SK-N-SH (cell line): ENCODE results near the gene DNAJC1. TPM values are rescaled to one million over a fixed set of nuclear protein-coding genes. Genes with fewer than 3 reads are reported as not detected.

Source experiments
- CTCF ChIA-PET: fragments of 300-600, 350-600 bp; formaldehyde crosslinking; extraction: SDS; loops from one replicate; lab custom pipeline; 2021; lab: Yijun Ruan, JAX
- POLR2A ChIA-PET: fragments of 350-600 bp; sonication (Branson Sonifier 250); formaldehyde crosslinking; extraction: SDS; loops from one replicate; lab custom pipeline; 2020; ENCODE audit warnings: antibody characterized with exemption, inconsistent platforms; lab: Yijun Ruan, JAX
- DNase-seq: peaks from one replicate; pipeline ENCODE4 v3.0.0; 2012
- H2AFZ ChIP-seq: fragments of 200-600 bp; sonication (generic); 2 replicates; pipeline ENCODE4 v1.8.1; 2016; ENCODE audit warnings: antibody characterized with exemption, mild to moderate bottlenecking, low read depth
- H3F3A ChIP-seq: fragments of 200-600 bp; sonication (generic); replicated peaks from 2 replicates; pipeline ENCODE3; 2016; ENCODE audit warnings: antibody characterized with exemption, mild to moderate bottlenecking; ENCODE audit not compliant: insufficient read depth
- H3K27ac ChIP-seq, 2 experiments: fragments of 200-500 bp in 1 of 2; fragments of 200-600 bp in 1 of 2; sonication (Bioruptor generic) in 1 of 2; sonication (generic), shearing (Covaris generic) in 1 of 2; 2 replicates each; pipeline versions ENCODE4 v1.5.1 to v1.6.1; 2014 to 2016; ENCODE audit warnings: low read depth in 2 of 2, inconsistent platforms in 1 of 2, low read length in 1 of 2, mild to moderate bottlenecking in 1 of 2, mixed read lengths in 1 of 2
- H3K27me3 ChIP-seq: fragments of 200-600 bp; sonication (generic), shearing (Covaris generic); 2 replicates; pipeline ENCODE4 v1.6.1; 2016; ENCODE audit warnings: mixed run types; ENCODE audit not compliant: insufficient read depth
- H3K36me3 ChIP-seq, 2 experiments: fragments of 200-500 bp in 1 of 2; fragments of 200-600 bp in 1 of 2; sonication (Bioruptor generic) in 1 of 2; sonication (generic) in 1 of 2; replicated peaks in 1 of 2; 2 replicates each; pipeline versions ENCODE3 to v1.5.1; 2014 to 2016; ENCODE audit warnings: low read length in 1 of 2, mild to moderate bottlenecking in 1 of 2; ENCODE audit not compliant: insufficient read depth in 2 of 2, control insufficient read depth in 1 of 2
- H3K4me1 ChIP-seq, 2 experiments: fragments of 200-500 bp in 1 of 2; fragments of 200-600 bp in 1 of 2; sonication (Bioruptor generic) in 1 of 2; sonication (generic), shearing (Covaris generic) in 1 of 2; 2 replicates each; pipeline versions ENCODE4 v1.5.1 to v1.6.1; 2014 to 2016; ENCODE audit warnings: low read depth in 1 of 2, low read length in 1 of 2, mixed run types in 1 of 2; ENCODE audit not compliant: insufficient read depth in 2 of 2, control insufficient read depth in 1 of 2
- H3K4me2 ChIP-seq: fragments of 200-600 bp; sonication (generic), shearing (Covaris generic); 2 replicates; pipeline ENCODE4 v1.6.1; 2017; ENCODE audit warnings: mixed run types
- H3K4me3 ChIP-seq, 2 experiments: fragments of 200-500 bp in 1 of 2; fragments of 200-600 bp in 1 of 2; sonication (Bioruptor generic) in 1 of 2; sonication (generic), shearing (Covaris generic) in 1 of 2; 2 replicates each; pipeline versions ENCODE4 v1.5.1 to v1.8.1; 2014 to 2016; ENCODE audit warnings: low read depth in 2 of 2, inconsistent platforms in 1 of 2, low read length in 1 of 2, mild to moderate bottlenecking in 1 of 2, mixed read lengths in 1 of 2, moderate library complexity in 1 of 2
- H3K79me2 ChIP-seq: fragments of 200-600 bp; sonication (generic); 2 replicates; pipeline ENCODE4 v1.8.1; 2017; ENCODE audit warnings: mild to moderate bottlenecking; ENCODE audit not compliant: insufficient read depth
- H3K9ac ChIP-seq: fragments of 200-600 bp; sonication (generic); 2 replicates; pipeline ENCODE4 v1.6.1; 2017; ENCODE audit warnings: mixed run types
- H3K9me2 ChIP-seq: fragments of 200-600 bp; sonication (generic); 2 replicates; pipeline ENCODE4 v1.6.1; 2017; ENCODE audit warnings: mixed run types
- H3K9me3 ChIP-seq: fragments of 200-600 bp; sonication (generic); 2 replicates; pipeline ENCODE4 v1.6.1; 2017; ENCODE audit warnings: mixed run types, mild to moderate bottlenecking, moderate library complexity
- H4K20me1 ChIP-seq: fragments of 200-600 bp; sonication (generic); 2 replicates; pipeline ENCODE4 v1.6.1; 2017; ENCODE audit warnings: mild to moderate bottlenecking, mixed run types; ENCODE audit not compliant: insufficient read depth
- CHD2 ChIP-seq: fragments of 150-350 bp; IDR thresholded peaks from 2 replicates; pipeline ENCODE4 v1.6.1; 2018; ENCODE audit warnings: low read length; ENCODE audit not compliant: partially characterized antibody
- CTCF ChIP-seq: fragments of 200-600 bp; sonication (generic); IDR thresholded peaks from 2 replicates; pipeline ENCODE4 v1.6.1; 2017; ENCODE audit warnings: antibody characterized with exemption, mild to moderate bottlenecking, moderate library complexity
- ELF1 ChIP-seq: IDR thresholded peaks from 2 replicates; pipeline ENCODE4 v1.4.0; 2012
- EP300 ChIP-seq, 2 experiments: IDR thresholded peaks; 2 replicates each; pipeline versions ENCODE4 v1.4.0 to v1.6.1; 2012; ENCODE audit warnings: borderline replicate concordance in 1 of 2, low read depth in 1 of 2, low read length in 1 of 2
- EZH2phosphoT487 ChIP-seq: fragments of 200-600 bp; sonication (generic); IDR thresholded peaks from 2 replicates; pipeline ENCODE4 v1.6.1; 2017; ENCODE audit warnings: low read depth, mixed run types, mild to moderate bottlenecking, antibody characterized with exemption, moderate library complexity, borderline replicate concordance
- FOSL2 ChIP-seq: IDR thresholded peaks from 2 replicates; pipeline ENCODE4 v1.4.0; 2012; ENCODE audit warnings: low read depth, mild to moderate bottlenecking, moderate library complexity, borderline replicate concordance
- FOXM1 ChIP-seq: IDR thresholded peaks from 2 replicates; pipeline ENCODE4 v1.4.0; 2012; ENCODE audit warnings: low read depth, mild to moderate bottlenecking
- GATA2 ChIP-seq: sonication (generic); formaldehyde crosslinking; IDR thresholded peaks from 2 replicates; pipeline ENCODE4 v1.5.0; 2020; ENCODE audit warnings: mild to moderate bottlenecking, missing genetic modification reagents
- MEF2A ChIP-seq: IDR thresholded peaks from 2 replicates; pipeline ENCODE4 v1.4.0; 2012; ENCODE audit warnings: low read depth, borderline replicate concordance
- MXI1 ChIP-seq: IDR thresholded peaks from 2 replicates; pipeline ENCODE4 v1.6.1; 2012; ENCODE audit warnings: mild to moderate bottlenecking, low read depth, low read length, improper control_type of control experiment
- NRF1 ChIP-seq: IDR thresholded peaks from 2 replicates; pipeline ENCODE4 v1.6.1; 2012; ENCODE audit warnings: low read depth, mild to moderate bottlenecking, low read length
- PBX3 ChIP-seq: IDR thresholded peaks from 2 replicates; pipeline ENCODE4; 2012
- RCOR1 ChIP-seq: fragments of 150-350 bp; IDR thresholded peaks from 2 replicates; pipeline ENCODE4 v1.6.1; 2017; ENCODE audit warnings: antibody characterized with exemption, low read length
- SIN3A ChIP-seq: IDR thresholded peaks from 2 replicates; pipeline ENCODE4 v1.6.1; 2012; ENCODE audit warnings: low read depth, mild to moderate bottlenecking, low read length, moderate library complexity, borderline replicate concordance
- SMC3 ChIP-seq: IDR thresholded peaks from 2 replicates; pipeline ENCODE4 v1.6.1; 2012; ENCODE audit warnings: low read depth, low read length, improper control_type of control experiment
- TAF1 ChIP-seq: IDR thresholded peaks from 2 replicates; pipeline ENCODE4 v1.6.1; 2012; ENCODE audit warnings: low read depth, mild to moderate bottlenecking, low read length, moderate library complexity, borderline replicate concordance
- TEAD4 ChIP-seq: IDR thresholded peaks from 2 replicates; pipeline ENCODE4 v1.4.0; 2012; ENCODE audit warnings: mild to moderate bottlenecking, borderline replicate concordance; ENCODE audit not compliant: insufficient read depth
- WGBS: methylation state at CpG from one replicate; pipeline ENCODE4 v1.1.6; 2017; ENCODE audit warnings: low lambda C conversion rate; 5-methylcytosine and 5-hydroxymethylcytosine counted together
- polyA plus RNA-seq, 3 experiments: library from polyadenylated mRNA; depleted of rRNA; stranded (reverse); fragments of >200 nt; gene quantifications; 2 replicates each; pipeline ENCODE4 v1.2.3, GENCODE V29; 2012
- TF ChIP-seq, protein P1 (sequence below): IDR thresholded peaks from 2 replicates; pipeline ENCODE4 v1.4.0; 2012; ENCODE audit warnings: low read depth

The DNAJC1 gene
- polyA plus RNA-seq, 1 of the 3 experiments (the other 2 are of a cell fraction), result 9.3 TPM

GRCh38 chr10:21737106-21737505 is 266.4 kb downstream of the DNAJC1 start:
- no peaks in the 10 kb centered on the region for H3K9me3 ChIP-seq
- peaks cover 52 to 71% of the 10 kb centered on the region in 2 experiments for H3K36me3 ChIP-seq
- no peaks in the 10 kb centered on the region for H3K9me2 ChIP-seq
- TF ChIP-seq FOSL2 (no peak), GATA2 (CRISPR knock-in tag) (no peak), MXI1 (no peak), MEF2A (no peak), CTCF (no peak), PBX3 (no peak), TEAD4 (no peak), FOXM1 (no peak), CHD2 (no peak), SIN3A (no peak), EZH2phosphoT487 (no peak), SMC3 (no peak), ELF1 (no peak), EP300 (IDR thresholded peaks at IDR 0.05; ENCODE audit: borderline replicate concordance in 1 of 2, low read depth in 1 of 2, low read length in 1 of 2) (no peak), RCOR1 (no peak), NRF1 (no peak), TAF1 (no peak)
- TF ChIP-seq, protein P1, sequence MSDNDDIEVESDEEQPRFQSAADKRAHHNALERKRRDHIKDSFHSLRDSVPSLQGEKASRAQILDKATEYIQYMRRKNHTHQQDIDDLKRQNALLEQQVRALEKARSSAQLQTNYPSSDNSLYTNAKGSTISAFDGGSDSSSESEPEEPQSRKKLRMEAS, result no peak
- no peak for DNase-seq
- peaks cover 6% of the 10 kb centered on the region; the same call in 1 of the 2 replicates for H3K79me2 ChIP-seq
- no peak overlapping the region for H3K4me2 ChIP-seq
- H3K27ac ChIP-seq, result no peak overlapping the region
- H4K20me1 ChIP-seq, result no peaks in the 10 kb centered on the region
- no peak overlapping the region for H2AFZ ChIP-seq
- ChIA-PET CTCF (no interaction called here), POLR2A (no interaction called here)
- H3K27me3 ChIP-seq, result no peaks in the 10 kb centered on the region
- no peak overlapping the region for H3K9ac ChIP-seq
- 94% methylated on average over 4 of the region's 4 CpGs for WGBS
- H3K4me1 ChIP-seq, result peaks cover 5 to 18% of the 10 kb centered on the region in 2 experiments; a peak in 3 of 4 replicates
- no peak overlapping the region for H3K4me3 ChIP-seq
- H3F3A ChIP-seq, result no peaks in the 10 kb centered on the region
